ENCODE results near the gene KRT31. TPM values are rescaled to one million over a fixed set of nuclear protein-coding genes. Genes with fewer than 3 reads are reported as not detected.
"Not testable (repeated sequence)": the region's sequence is repeated elsewhere in the genome, so short reads cannot be mapped to it uniquely, and the experiment has no call there.

Gene KRT31
- total and polyA plus RNA-seq, 12 donors: 0.01 TPM; not detected in 11

- H3K9me3 ChIP-seq: peaks cover 0 to 26% (median 14%) of the 10 kb centered on the region in 11 donors
- peaks cover 0 to 18% (median 9%) of the 10 kb centered on the region in 7 donors for H3K27me3 ChIP-seq
- no peaks in the 10 kb centered on the region for H3K36me3 ChIP-seq
- WGBS, 2 donors: 88 to 99% methylated on average over 1 of the region's 1 CpG
- TF ChIP-seq CTCF (IDR thresholded peaks at IDR 0.05): no peak
- intact Hi-C loops (cut with DNase I): no loop called here
- DNase-seq (no peak), ATAC-seq (no peak)
- no peak overlapping the region for H3K27ac ChIP-seq
- H3K4me3 ChIP-seq: no peak overlapping the region
- H3K4me1 ChIP-seq: no peaks in the 10 kb centered on the region
Observed at GRCh38 chr17:41383690-41384089, 13.7 kb downstream of the KRT31 start.

- WGBS, 2 donors: 81 to 93% methylated on average over 1 of the region's 1 CpG
- no peak overlapping the region for H3K4me3 ChIP-seq
- DNase-seq (no peak), ATAC-seq (no peak)
- H3K9me3 ChIP-seq: peaks cover 0 to 22% (median 14%) of the 10 kb centered on the region in 11 donors
- peaks cover 0 to 3% (median 0%) of the 10 kb centered on the region in 9 donors for H3K4me1 ChIP-seq
- no peak overlapping the region for H3K27ac ChIP-seq
- intact Hi-C loops (cut with DNase I): no loop called here
- no peak for TF ChIP-seq CTCF (IDR thresholded peaks at IDR 0.05)
- H3K36me3 ChIP-seq: no peaks in the 10 kb centered on the region
- peaks cover 0 to 18% (median 7%) of the 10 kb centered on the region in 7 donors for H3K27me3 ChIP-seq
Observed at GRCh38 chr17:41382394-41382793, 15.0 kb downstream of the KRT31 start.

GRCh38 chr17:41381943-41382342 lies 15.5 kb downstream of the KRT31 start, which contains the start of gene KRT34:
TSS of gene KRT34 (minus strand) at chr17:41382306. CDS start at chr17:41382246, 60 bp downstream.
- peaks cover 0 to 18% (median 7%) of the 10 kb centered on the region in 7 donors for H3K27me3 ChIP-seq
- H3K4me3 ChIP-seq; H3K27ac ChIP-seq; H3K36me3 ChIP-seq; intact Hi-C loops (cut with DNase I); DNase-seq; H3K4me1 ChIP-seq; ATAC-seq: not testable (repeated sequence)
- peaks cover 0 to 18% (median 12%) of the 10 kb centered on the region in 11 donors for H3K9me3 ChIP-seq
- 87 to 93% methylated on average over 12 to 13 of the region's 13 CpGs for WGBS, 2 donors

GRCh38 chr17:41380091-41380490 lies 17.3 kb downstream of the KRT31 start:
- ATAC-seq; H3K9me3 ChIP-seq; H3K4me3 ChIP-seq; intact Hi-C loops (cut with DNase I); H3K36me3 ChIP-seq; H3K4me1 ChIP-seq; DNase-seq; H3K27ac ChIP-seq: not testable (repeated sequence)
- WGBS, 2 donors: 87 to 90% methylated on average over 7 of the region's 7 CpGs
- H3K27me3 ChIP-seq: peaks cover 0 to 18% (median 7%) of the 10 kb centered on the region in 7 donors

- TF ChIP-seq CTCF (IDR thresholded peaks at IDR 0.05): no peak
- no peaks in the 10 kb centered on the region for H3K36me3 ChIP-seq
- ATAC-seq: no peak
- WGBS, 2 donors: 22 to 24% methylated on average over 2 of the region's 2 CpGs
- DNase-seq: no peak
- no peak overlapping the region for H3K4me3 ChIP-seq
- H3K27me3 ChIP-seq: peaks cover 0 to 18% (median 7%) of the 10 kb centered on the region in 7 donors
- peaks cover 0 to 3% (median 0%) of the 10 kb centered on the region in 11 donors for H3K9me3 ChIP-seq
- H3K27ac ChIP-seq: no peak overlapping the region
- intact Hi-C loops (cut with DNase I): no loop called here
- peaks cover 0 to 5% (median 0%) of the 10 kb centered on the region in 9 donors for H3K4me1 ChIP-seq
Observed at GRCh38 chr17:41377546-41377945, 19.9 kb downstream of the KRT31 start.

Data from heart right ventricle (tissue), 16 donors.